SIG-M5 (cell line): ENCODE data around the gene LYPD6B.

Source experiments
- DNase-seq: peaks from one replicate; lab custom pipeline; 2025; lab: John Stamatoyannopoulos, UW

Gene LYPD6B

DNA sequence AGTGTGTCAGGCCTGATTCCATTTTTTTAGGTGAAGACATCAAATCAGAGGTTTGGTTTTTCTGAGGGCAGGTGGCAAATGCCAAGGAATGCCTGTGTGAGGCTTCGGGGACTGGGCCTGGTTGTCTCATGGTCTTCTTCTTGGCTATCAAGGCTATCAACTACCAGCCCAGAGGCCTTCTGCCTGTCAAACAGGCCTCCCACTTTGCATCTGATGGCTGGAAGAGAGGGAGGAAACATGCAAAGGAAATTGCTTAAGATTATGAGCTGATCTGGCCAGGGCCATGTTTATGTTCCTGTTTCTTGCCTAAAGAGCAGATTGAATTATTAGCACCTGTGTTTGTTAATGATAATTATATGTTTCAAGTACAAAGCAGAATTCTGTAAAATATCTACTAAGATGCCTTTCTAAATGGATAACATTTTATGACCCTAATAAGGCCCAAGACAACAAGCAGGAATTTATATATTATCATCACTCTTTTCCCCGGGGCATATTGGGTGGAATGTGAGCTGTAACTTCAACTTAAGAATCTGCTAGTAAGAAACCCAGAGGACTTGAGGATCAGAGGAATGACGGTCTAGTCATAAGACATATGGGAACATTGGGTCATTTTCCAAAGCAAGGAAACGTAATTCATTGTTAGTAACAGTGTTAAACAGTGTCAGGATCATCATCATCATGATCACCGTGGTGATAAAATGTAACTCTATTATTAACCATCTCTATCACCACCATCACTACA, 123.2 kb downstream of the LYPD6B start:
- peak; percentile 25 for DNase-seq

DNA sequence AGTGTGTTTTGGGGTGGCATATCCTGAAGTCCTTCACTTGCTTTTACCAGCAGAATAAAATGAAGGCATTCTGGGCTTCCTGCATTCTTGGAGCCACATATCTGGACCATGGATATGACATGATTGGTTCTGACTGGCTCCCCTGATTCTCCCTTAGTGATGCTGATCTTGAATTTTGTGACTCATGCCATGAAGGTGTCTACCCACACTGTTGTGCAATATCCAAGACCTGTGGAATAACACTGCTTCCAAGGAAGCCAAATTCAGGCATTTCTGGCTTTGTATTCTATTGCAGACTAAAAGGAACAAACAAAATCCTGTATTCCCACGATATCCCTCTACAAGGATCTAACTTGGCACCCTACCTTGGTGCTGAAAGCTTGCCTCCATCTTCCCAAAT, 125.8 kb downstream of the LYPD6B start:
- no peak for DNase-seq

DNA sequence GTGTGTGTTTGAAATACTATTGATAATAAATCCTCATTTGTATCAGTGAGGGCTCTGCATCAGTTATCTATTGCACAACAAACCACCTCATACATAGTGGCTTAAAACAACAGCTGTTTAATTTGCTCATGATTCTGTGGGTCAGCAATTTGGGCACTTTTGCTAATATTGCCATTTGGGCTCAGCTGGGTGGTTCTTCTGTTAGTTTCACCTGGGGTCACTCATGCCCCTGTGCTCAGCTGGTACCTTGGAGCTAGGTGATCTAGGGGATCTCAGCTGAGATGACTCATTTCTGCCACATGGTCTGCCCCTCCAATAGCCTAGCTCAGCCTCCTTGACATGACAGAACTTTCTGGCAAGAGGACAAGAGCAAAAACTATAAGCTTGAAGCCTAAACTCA, 126.3 kb downstream of the LYPD6B start:
- DNase-seq, result no peak

DNA sequence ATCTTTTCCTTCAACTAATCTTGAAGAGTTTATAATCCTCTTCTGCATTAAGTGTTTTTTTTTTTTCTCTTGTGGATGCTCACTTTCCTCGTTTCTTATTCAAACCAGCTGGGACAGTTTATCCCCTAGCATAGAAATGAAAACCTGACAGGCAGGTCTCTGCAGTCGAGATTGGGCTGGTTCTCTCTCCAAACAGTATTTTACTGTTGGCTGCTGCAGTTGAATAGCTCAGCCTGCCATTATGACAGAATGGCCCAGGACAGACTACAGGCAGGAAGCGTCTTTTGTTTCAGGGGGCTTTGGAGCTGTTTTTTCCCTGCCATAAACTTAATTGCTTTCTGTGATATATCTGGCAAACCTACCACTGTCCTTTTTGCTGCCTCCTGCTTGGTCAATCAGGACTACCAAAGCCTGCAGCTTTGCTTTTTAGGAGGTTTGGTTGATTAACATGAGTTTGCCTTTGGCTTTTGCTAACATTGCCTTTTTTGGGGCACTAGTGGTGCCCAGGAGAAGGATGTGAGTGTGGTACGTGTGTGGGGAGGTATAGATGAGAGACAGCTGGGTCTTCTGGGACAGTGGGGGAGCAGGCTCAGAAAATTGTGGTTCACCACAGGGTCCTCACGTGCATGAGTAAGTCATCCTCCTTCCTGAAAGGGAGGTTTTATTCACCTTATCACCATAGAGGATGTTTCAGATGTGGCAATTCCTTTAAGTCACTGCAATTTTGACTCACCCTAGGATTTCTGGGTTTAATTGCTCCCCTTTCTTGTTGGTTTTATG, 128.7 kb downstream of the LYPD6B start:
- DNase-seq, result peak; percentile 65

DNA sequence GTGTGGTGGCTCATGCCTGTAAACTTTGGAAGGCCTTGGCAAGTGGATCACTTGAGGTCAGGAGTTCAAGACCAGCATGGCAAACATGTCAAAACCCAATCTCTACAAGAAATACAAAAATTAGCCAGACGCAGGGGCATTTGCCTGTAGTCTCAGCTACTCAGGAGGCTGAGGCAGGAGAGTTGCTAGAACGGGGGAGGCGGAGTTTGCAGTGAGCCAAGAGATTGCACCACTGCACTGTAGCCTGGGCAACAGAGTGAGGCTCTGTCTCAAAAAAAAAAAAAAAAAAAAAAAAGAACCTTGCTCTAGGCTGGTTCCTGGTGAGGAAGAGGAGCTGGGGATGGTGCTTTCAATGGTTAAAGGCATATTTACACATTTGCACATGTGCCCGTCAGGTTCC, 129.4 kb downstream of the LYPD6B start:
- DNase-seq, result peak; percentile 4

DNA sequence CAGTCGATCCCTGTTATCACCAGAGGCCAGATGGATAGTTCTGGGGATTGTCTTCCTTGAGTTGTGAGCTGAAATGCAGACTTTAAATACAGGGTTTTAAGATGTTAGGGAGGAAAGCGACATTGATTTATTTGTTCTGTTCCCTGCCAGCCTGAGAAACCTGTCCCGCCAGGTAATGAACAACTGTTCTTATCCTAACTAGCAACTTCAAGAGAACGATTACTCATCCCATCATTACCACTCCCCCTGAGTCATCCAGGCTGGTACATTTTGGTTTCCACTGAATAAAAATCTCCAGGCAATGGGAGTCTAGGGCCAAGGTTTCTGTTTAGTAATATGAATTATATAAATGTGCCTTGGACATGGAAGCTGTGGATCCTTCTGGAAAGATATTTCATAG, 131.2 kb downstream of the LYPD6B start:
- DNase-seq, result no peak

DNA sequence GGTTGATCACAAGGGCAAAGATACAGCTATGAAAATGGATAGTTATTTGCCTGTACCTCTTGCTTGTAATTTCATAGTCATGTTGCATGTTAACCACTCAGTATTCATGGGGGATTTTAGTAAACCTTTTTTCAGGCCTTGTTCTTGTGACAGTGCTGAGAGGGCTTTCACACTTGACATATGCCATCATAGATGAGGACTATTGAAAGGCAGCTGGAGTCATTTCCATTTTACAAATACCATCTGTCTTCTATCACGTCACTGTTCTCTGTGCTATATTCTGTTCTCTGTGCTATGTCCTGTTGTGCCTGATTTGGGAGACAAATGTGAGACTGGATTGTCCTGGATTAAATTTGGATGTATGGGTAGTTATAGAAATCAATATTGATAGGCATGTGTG, 131.7 kb downstream of the LYPD6B start:
- DNase-seq, result no peak

DNA sequence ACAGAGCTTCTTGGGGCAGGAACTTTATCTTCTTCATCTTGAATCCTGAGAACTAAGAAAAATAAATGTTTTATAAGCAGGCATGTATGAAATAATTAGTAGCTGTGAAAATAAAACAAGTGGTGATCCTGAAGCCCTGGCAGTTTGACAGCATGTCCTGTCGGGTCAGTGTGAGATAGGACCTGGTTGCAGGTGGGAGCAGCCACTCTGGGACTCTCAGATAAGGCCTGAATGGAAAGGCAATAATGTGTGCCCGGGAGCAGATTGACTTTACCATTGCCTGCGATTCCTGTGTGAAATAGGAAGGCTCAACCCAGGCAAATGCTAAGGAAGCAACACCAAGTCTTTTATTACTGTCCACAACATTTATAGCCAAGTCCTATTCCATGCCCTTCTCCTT, 132.4 kb downstream of the LYPD6B start:
- no peak for DNase-seq

DNA sequence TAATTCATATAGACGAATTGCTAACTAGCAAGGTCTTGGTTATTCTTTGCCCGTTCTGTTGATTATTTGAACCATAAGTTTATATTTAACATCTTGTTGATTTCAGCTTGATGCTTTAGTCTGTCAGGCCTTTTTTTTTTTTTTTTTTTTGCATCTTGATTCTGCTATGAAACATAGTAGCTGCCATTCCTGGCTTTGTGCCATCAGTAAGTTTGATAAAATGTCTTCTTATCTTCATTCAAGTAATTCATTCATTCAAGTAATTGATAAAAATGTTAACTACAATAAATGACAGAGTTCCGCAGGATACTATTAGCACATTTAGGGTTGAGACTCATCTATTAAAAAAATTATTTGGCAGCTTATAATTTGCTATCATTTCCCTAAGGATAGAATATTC, 134.7 kb downstream of the LYPD6B start:
- no peak for DNase-seq

DNA sequence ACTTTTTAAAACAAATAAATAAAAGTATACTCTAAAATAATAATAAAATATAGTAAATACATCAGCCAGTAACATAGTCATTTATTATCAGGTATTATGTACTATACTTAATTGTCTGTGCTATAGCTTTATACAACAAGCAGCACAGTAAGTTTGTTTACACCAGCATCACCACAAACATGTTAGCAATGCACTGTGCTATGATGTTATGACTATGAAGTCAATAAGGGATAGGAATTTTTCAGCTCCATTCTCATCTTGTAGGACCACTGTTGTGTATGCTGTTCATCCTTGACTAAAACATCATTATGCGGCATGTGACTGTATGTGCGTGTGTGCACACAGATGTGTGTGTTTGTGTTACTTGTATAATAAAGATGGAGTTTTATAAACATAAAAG, 137.5 kb downstream of the LYPD6B start:
- DNase-seq, result no peak

DNA sequence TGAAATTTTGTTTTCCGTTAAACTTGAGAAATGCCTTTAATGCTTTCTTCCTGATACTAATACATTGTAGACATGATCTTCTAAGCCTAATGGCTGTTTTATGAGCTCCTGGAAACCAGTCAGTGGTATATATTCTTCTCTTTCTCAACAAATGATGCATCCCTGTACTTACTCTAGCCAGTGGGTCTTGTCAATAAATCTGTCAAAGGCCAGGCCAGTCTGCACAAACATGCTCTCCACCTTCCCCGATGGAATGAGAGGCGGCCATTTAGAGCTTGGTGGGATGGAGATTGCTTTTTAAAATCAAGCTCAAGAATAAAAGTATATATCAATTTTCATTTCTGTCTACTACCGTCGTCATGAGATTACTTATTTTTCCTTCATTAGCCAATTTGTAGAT, 140.1 kb downstream of the LYPD6B start:
- DNase-seq, result no peak

DNA sequence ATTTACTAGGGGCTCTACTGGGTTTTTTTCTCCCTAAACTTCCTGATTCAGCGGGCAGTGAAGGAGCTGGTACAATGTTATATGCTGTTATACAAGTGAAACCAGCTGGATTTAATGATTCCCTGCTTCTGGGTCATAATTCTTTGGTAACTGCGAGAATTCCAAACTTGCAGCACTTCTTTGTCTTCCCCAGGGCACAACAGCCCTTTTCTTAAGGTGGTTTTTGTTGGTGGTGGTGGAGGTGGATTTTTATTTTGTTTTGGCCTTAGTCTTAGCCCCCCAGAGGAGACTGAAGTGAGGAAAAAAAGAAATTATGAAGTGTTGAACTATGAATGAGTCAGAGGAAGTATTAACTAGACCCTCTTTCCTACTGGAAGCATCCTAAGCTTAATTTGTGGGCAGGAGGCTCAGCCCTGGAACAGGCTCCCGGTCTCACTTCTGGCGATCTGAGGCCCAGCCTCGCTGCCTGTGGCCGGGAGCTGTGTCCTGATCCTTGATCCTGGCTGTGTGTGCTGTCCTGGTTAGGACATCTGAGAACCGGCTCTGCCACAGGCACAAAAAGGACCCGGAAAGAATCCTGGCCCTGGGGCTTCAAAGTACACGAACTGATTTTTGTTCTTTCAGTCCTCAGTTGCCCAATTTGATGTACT, 141.9 kb downstream of the LYPD6B start:
- DNase-seq, result no peak

DNA sequence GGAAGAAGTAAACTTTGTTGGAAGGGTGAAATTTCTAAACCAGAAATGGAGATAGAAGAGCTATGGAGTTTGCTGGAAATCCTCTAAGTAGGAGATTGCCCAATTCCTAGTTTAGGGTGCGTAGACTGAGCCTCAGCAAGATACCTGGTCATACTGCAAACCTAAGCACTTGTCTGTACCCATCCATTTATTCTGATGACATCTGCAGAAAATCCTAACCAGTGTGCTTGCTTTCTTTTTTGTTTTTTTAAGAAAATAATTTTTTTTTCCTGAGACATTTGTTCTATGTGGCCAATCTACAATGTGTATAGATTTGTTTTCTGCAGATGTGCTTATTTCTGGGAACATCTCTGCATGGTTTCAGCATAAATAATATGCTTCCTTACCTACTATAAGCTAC, 144.7 kb downstream of the LYPD6B start:
- no peak for DNase-seq

DNA sequence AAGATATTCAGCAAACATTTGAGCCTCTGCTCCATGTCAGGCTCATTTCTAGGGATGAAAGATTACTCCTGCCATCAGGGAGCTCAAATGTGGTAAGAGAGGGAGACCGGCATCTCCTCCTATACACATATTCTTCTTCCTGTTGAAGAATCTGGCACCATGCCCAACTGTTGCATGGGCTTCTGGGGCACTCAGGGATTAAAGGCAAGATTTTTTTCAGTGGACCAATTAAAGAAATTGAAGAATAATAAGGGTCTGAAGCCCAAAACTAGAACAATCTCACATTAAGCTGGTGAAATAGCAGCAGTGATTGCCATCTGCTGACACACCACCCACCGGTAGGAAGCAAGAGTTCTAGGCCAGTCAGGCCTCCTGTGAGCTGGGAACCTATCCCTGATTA, 146.5 kb downstream of the LYPD6B start:
- DNase-seq, result no peak

DNA sequence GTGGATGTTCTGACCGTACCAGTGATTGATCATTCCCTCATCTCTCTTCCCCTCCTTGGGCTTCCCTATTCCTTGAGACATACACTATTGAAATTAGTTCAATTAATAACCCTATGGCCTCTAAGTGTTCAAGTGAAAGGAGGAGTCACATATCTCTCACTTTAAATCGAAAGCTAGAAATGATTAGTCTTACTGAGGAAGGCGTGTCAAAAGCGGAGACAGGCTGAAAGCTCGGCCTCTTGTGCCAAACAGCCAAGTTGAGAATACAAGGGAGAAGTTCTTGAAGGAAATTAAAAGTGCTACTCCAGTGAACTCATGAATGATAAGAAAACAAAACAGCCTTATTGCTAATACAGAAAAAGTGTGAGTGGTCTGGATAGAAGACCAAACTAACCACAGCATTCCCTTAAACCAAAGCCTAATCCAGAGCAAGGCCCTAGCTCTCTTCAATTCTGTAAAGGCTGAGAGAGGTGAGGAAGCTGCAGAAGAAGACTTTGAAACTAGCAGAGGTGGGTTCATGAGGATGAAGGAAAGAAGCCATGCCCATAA, 147.5 kb downstream of the LYPD6B start:
- no peak for DNase-seq

DNA sequence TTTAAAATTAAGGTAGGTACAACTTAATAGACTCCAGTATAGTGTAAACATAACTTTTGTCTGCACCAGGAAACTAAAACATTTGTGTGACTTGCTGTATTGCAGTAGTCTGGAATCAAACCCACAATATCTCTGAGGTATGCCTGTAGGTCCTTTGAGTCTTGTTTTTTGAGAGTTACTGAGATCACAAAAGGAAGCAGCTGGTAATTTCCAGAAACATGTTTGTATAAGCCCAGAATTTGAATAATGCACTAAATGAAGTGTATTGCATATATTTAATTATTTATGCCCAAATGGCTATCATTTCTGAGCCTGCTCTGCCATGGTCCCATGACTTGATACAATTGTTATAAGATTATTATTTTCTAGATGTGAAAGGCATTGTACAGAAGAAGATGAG, 148.6 kb downstream of the LYPD6B start:
- no peak for DNase-seq

DNA sequence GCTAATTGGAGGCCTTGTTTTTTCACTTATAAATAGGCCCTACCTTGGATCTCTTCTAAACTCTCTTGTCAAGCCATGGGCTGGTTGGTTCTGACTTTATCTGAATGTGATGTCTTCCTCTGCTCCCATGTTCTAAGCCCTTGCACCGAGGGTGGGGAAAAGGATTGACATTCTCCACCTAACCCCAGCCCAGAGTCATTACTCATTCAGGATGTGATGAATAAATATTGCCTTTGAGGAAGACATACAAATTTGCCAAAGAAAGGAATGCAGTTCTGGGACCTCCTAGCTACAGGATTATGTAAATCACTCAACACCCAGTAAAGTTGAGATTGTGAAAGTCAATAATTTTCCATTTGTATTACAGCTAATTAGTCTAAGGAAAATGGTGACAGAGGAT, 149.8 kb downstream of the LYPD6B start:
- DNase-seq, result no peak

DNA sequence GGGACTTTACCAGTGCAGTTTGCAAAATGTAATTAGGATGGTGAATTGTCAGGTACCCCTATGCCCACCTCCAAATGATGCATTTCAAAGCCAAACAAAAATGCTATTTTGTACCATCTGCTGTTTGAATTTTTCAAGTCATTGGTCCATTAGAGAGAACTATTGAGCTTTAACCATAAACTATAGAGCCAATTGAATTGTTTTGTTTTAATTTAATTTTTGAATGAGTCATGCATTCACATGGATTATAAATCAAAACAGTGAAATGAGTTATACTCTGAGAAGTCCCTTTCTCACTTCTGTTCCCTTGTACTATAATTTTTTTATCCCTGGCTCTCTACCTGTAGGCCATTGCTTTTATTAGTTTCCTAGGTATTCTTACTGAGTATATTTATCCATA, 151.3 kb downstream of the LYPD6B start:
- DNase-seq, result no peak

DNA sequence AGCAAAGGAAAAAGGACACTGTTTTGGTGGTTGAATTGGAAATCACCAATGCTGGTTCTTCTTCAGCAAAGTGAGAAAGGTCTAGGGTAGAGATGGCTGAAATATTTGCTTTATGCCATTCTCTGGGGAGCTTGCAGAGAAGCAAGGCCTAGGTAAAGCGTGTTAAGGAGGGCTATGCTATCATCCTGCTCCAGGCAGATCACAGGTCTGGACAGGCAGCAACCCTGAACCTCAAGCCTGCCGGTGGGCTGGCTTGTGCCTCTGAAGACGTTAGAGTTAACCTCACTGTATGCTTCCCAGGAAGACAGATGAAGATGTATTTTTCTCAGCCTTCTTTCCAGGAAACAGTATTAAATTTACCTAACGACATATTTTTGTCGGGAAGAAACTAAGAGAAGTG, 153.4 kb downstream of the LYPD6B start:
- no peak for DNase-seq

DNA sequence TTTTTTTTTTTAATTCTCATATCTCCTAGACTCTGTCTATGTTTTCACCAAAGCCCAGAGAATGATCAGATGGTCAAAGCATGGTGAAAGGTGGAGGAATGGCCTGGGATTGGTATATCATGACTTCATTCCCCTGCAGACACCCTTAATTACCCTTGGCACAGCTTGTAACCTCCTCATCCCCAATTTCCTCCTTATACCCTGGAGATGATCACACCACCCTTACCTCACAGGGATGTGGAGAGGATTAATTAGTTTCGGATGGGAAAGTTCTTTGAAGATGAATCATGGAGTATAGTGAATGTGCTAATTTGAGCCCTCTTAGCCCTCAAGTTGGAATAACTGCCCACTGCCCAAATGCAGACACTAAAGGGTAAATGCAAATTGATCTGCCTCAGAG, 153.9 kb downstream of the LYPD6B start:
- DNase-seq, result no peak

DNA sequence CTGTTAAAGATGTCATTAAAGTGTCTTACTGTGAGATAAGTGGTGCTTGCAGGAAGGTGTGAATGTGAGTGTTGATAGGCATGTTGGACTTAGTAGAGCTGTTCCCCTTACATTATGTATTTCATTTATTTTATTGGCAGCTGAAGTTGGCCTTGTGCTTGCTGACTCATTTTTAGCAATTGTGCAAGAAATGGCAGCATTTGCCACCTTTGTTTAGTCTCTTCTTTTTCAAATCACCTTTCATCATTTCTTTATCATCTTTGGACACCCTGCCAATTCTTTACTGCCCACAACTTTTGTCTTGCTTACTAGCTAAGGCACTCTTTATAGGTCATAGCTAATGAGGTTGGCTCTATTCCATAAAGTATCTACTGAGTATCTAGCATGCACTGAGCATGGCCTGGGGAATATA, 161.6 kb downstream of the LYPD6B start:
- no peak for DNase-seq

DNA sequence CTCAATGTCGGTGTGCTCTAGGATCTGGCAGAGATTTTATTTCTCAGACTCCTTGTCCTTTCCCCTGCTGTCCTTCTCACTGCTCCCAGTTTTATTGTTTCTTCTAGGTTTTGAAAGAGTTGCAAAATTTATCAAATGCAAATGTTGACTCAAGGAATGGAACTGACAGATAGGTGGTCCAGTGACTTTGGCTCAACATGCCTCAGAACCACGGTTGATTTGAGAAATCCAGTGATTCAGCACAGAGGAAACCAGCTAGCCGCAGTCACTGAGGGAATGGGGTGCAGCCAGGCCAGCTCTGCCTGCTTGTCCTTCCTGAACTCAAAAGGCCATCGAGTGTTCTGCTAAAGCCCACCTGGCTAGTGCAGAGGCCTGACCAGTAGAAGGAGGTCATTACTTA, 166.2 kb downstream of the LYPD6B start:
- DNase-seq, result no peak

DNA sequence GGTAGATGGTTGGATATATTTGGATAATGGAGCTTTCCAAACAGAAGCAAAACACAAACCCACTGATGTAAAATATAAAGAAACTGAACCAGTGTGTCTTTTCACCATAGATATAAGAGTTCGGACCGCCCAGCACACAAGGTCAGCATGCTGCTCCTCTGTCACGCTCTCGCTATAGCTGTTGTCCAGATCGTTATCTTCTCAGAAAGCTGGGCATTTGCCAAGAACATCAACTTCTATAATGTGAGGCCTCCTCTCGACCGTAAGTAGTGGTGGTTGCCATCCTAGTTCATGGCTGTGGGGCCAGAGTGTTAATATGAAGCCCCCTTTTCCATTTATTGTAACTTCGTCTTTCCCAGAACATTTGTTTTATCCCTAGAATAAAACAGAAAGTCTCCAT, 166.6 kb downstream of the LYPD6B start:
- DNase-seq, result no peak
